Measurements from ENCODE around the gene LMTK3. TPM values are rescaled to one million over a fixed set of nuclear protein-coding genes. Genes with fewer than 3 reads are reported as not detected.

LMTK3 gene
- total and polyA plus RNA-seq, 2 experiments from 2014 or later: 1.6 to 11.8 TPM

GRCh38 chr19:48496959-48497727, 14.5 kb downstream of the LMTK3 start:
- no peak overlapping the region for H3K27ac Mint-ChIP-seq
- peaks cover 10% of the 10 kb centered on the region; the same call in 1 of the 2 replicates for H3K4me1 ChIP-seq (ENCODE audit: insufficient read depth)
- no peaks in the 10 kb centered on the region; the same call in 2 of the 3 replicates for H3K9me3 Mint-ChIP-seq
- no peaks in the 10 kb centered on the region for H3K36me3 ChIP-seq (ENCODE audit: insufficient read depth)
- no peaks in the 10 kb centered on the region; the same call in 1 of the 2 replicates for H4K20me1 ChIP-seq (replicated peaks; ENCODE audit: insufficient read depth)
- no peaks in the 10 kb centered on the region for H3K79me2 ChIP-seq (replicated peaks; ENCODE audit: insufficient read depth)
- 0 out of 2 replicates have a peak, but pooled peaks cover 2% of the 10 kb centered on the region for H3K27me3 ChIP-seq (ENCODE audit: insufficient read depth)
- no peak overlapping the region for H3K4me3 ChIP-seq
- TF ChIP-seq, protein P1, sequence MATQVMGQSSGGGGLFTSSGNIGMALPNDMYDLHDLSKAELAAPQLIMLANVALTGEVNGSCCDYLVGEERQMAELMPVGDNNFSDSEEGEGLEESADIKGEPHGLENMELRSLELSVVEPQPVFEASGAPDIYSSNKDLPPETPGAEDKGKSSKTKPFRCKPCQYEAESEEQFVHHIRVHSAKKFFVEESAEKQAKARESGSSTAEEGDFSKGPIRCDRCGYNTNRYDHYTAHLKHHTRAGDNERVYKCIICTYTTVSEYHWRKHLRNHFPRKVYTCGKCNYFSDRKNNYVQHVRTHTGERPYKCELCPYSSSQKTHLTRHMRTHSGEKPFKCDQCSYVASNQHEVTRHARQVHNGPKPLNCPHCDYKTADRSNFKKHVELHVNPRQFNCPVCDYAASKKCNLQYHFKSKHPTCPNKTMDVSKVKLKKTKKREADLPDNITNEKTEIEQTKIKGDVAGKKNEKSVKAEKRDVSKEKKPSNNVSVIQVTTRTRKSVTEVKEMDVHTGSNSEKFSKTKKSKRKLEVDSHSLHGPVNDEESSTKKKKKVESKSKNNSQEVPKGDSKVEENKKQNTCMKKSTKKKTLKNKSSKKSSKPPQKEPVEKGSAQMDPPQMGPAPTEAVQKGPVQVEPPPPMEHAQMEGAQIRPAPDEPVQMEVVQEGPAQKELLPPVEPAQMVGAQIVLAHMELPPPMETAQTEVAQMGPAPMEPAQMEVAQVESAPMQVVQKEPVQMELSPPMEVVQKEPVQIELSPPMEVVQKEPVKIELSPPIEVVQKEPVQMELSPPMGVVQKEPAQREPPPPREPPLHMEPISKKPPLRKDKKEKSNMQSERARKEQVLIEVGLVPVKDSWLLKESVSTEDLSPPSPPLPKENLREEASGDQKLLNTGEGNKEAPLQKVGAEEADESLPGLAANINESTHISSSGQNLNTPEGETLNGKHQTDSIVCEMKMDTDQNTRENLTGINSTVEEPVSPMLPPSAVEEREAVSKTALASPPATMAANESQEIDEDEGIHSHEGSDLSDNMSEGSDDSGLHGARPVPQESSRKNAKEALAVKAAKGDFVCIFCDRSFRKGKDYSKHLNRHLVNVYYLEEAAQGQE (IDR thresholded peaks at IDR 0.05; ENCODE audit: unreplicated experiment): no peak
- no peak for TF ChIP-seq EZH2phosphoT487 (IDR thresholded peaks at IDR 0.05; ENCODE audit: unreplicated experiment)
- no peak for TF ChIP-seq EZH2 (IDR thresholded peaks at IDR 0.05; ENCODE audit: low read depth, unreplicated experiment)
- no peak overlapping the region for H2AFZ ChIP-seq
- peaks cover 18% of the 10 kb centered on the region for H3K27me3 Mint-ChIP-seq (ENCODE audit: insufficient read depth, low read depth, poor library complexity)
- H3K27ac ChIP-seq (ENCODE audit: low read depth): no peak overlapping the region
- peaks cover 20% of the 10 kb centered on the region for H3F3A ChIP-seq (replicated peaks; ENCODE audit: low read depth)
- DNase-seq (ENCODE audit: low spot score) (peak; percentile 6), ATAC-seq (no peak)
- H3K4me2 ChIP-seq: no peak overlapping the region
- H3K9me2 ChIP-seq (ENCODE audit: insufficient read depth): no peaks in the 10 kb centered on the region
- peaks cover 18% of the 10 kb centered on the region for H3K4me1 Mint-ChIP-seq
- H3K4me3 Mint-ChIP-seq: no peak overlapping the region
- no peaks in the 10 kb centered on the region; the same call in 1 of the 3 replicates for H3K36me3 Mint-ChIP-seq (ENCODE audit: low read depth)

DNA sequence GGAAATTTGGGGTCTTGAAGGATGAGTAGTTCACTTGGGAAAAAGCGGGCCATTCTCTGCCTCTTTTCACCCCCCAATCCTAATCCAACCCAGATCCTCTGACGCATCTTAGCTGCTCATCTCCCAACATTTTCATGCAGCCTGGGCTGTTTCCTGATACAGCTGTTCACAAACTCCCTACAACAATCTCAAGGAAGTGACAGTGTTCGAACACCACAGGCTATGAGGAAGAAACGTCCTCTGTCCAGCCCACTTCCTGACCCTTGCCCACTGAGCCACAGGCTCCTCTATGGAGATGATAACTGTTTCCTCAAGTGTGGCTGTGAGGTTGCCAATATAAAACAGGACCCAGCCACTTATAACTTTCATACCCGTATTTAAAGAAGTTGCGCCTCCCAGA, 16.2 kb downstream of the LMTK3 start:
- no peak overlapping the region for H3K4me2 ChIP-seq
- H2AFZ ChIP-seq: no peak overlapping the region
- H4K20me1 ChIP-seq (replicated peaks; ENCODE audit: insufficient read depth): no peaks in the 10 kb centered on the region; the same call in 1 of the 2 replicates
- H3K9me3 Mint-ChIP-seq: no peaks in the 10 kb centered on the region; the same call in 2 of the 3 replicates
- H3K9me2 ChIP-seq (ENCODE audit: insufficient read depth): no peaks in the 10 kb centered on the region
- H3K27ac ChIP-seq (ENCODE audit: low read depth): no peak overlapping the region
- peaks cover 18% of the 10 kb centered on the region for H3K27me3 Mint-ChIP-seq (ENCODE audit: insufficient read depth, low read depth, poor library complexity)
- H3K79me2 ChIP-seq (replicated peaks; ENCODE audit: insufficient read depth): no peaks in the 10 kb centered on the region
- H3K27me3 ChIP-seq (ENCODE audit: insufficient read depth): 0 out of 2 replicates have a peak, but pooled peaks cover 2% of the 10 kb centered on the region
- TF ChIP-seq, protein P2, sequence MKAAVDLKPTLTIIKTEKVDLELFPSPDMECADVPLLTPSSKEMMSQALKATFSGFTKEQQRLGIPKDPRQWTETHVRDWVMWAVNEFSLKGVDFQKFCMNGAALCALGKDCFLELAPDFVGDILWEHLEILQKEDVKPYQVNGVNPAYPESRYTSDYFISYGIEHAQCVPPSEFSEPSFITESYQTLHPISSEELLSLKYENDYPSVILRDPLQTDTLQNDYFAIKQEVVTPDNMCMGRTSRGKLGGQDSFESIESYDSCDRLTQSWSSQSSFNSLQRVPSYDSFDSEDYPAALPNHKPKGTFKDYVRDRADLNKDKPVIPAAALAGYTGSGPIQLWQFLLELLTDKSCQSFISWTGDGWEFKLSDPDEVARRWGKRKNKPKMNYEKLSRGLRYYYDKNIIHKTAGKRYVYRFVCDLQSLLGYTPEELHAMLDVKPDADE (IDR thresholded peaks at IDR 0.05): no peak
- H3K36me3 Mint-ChIP-seq (ENCODE audit: low read depth): no peaks in the 10 kb centered on the region; the same call in 1 of the 3 replicates
- ATAC-seq (no peak), DNase-seq (ENCODE audit: low spot score) (no peak)
- no peaks in the 10 kb centered on the region for H3K36me3 ChIP-seq (ENCODE audit: insufficient read depth)
- H3K4me1 ChIP-seq (ENCODE audit: insufficient read depth): peaks cover 19% of the 10 kb centered on the region
- H3K4me3 ChIP-seq: no peak overlapping the region
- peaks cover 27% of the 10 kb centered on the region for H3K4me1 Mint-ChIP-seq
- H3K4me3 Mint-ChIP-seq: peak overlapping the region; percentile 19; the same call in 2 of the 3 replicates
- H3F3A ChIP-seq (replicated peaks; ENCODE audit: low read depth): peaks cover 27% of the 10 kb centered on the region
- H3K27ac Mint-ChIP-seq: no peak overlapping the region

Data from GM23338 (cell line).